HG03442 (cell line): ENCODE results near the gene DPH3.
A peak's percentile ranks its signal among the peaks of the same experiment; 100 is the strongest.

Source experiments
- ATAC-seq: cut with Tn5 transposase; IDR thresholded peaks from one replicate; pipeline ENCODE4 v1.9.1; 2021; ENCODE audit warnings: mild to moderate bottlenecking, moderate library complexity; ENCODE audit not compliant: unreplicated experiment

DPH3 gene

GRCh38 chr3:16294844-16295243 is 30.1 kb upstream of the DPH3 start:
- no peak for ATAC-seq

- peak; percentile 42 for ATAC-seq
Observed at GRCh38 chr3:16290827-16291196, 26.1 kb upstream of the DPH3 start.

GRCh38 chr3:16290007-16290826 is 25.5 kb upstream of the DPH3 start:
- ATAC-seq, result no peak

- ATAC-seq, result no peak
Observed at GRCh38 chr3:16289144-16289889, 24.6 kb upstream of the DPH3 start.

- ATAC-seq, result no peak
Observed at GRCh38 chr3:16288664-16289063, 23.9 kb upstream of the DPH3 start.

GRCh38 chr3:16286751-16287543 is 22.2 kb upstream of the DPH3 start:
- no peak for ATAC-seq

GRCh38 chr3:16286161-16286560 is 21.4 kb upstream of the DPH3 start:
- peak; percentile 85 for ATAC-seq

GRCh38 chr3:16284633-16285032 is 19.9 kb upstream of the DPH3 start:
- no peak for ATAC-seq

- ATAC-seq, result no peak
Observed at GRCh38 chr3:16280671-16281070, 15.9 kb upstream of the DPH3 start.

- no peak for ATAC-seq
Observed at GRCh38 chr3:16279010-16279801, 14.5 kb upstream of the DPH3 start.

- ATAC-seq, result no peak
Observed at GRCh38 chr3:16277471-16277870, 12.7 kb upstream of the DPH3 start.

GRCh38 chr3:16273867-16274266 is 9.1 kb upstream of the DPH3 start:
- no peak for ATAC-seq

GRCh38 chr3:16272588-16272987 is 7.8 kb upstream of the DPH3 start:
- no peak for ATAC-seq

GRCh38 chr3:16270855-16271254 is 6.1 kb upstream of the DPH3 start:
- ATAC-seq, result no peak

GRCh38 chr3:16266714-16267113 is 2.0 kb upstream of the DPH3 start:
- no peak for ATAC-seq

- no peak for ATAC-seq
Observed at GRCh38 chr3:16265455-16265786, 678 bp upstream of the DPH3 start.

- peak; percentile 1 for ATAC-seq
Observed at GRCh38 chr3:16264174-16264707, 502 bp downstream of the DPH3 start.

GRCh38 chr3:16262174-16262573 is 2.6 kb downstream of the DPH3 start:
- no peak for ATAC-seq

GRCh38 chr3:16260046-16260445 is 4.7 kb downstream of the DPH3 start:
- ATAC-seq, result no peak

GRCh38 chr3:16258866-16259265 is 5.9 kb downstream of the DPH3 start:
- ATAC-seq, result no peak

- no peak for ATAC-seq
Observed at GRCh38 chr3:16258177-16258576, 6.6 kb downstream of the DPH3 start.
